ENCODE results near the gene ISLR. TPM values are rescaled to one million over a fixed set of nuclear protein-coding genes. Genes with fewer than 3 reads are reported as not detected.
A peak's percentile ranks its signal among the peaks of the same experiment; 100 is the strongest.

The ISLR gene
- total RNA-seq, 1 donor, result 243 TPM

DNA sequence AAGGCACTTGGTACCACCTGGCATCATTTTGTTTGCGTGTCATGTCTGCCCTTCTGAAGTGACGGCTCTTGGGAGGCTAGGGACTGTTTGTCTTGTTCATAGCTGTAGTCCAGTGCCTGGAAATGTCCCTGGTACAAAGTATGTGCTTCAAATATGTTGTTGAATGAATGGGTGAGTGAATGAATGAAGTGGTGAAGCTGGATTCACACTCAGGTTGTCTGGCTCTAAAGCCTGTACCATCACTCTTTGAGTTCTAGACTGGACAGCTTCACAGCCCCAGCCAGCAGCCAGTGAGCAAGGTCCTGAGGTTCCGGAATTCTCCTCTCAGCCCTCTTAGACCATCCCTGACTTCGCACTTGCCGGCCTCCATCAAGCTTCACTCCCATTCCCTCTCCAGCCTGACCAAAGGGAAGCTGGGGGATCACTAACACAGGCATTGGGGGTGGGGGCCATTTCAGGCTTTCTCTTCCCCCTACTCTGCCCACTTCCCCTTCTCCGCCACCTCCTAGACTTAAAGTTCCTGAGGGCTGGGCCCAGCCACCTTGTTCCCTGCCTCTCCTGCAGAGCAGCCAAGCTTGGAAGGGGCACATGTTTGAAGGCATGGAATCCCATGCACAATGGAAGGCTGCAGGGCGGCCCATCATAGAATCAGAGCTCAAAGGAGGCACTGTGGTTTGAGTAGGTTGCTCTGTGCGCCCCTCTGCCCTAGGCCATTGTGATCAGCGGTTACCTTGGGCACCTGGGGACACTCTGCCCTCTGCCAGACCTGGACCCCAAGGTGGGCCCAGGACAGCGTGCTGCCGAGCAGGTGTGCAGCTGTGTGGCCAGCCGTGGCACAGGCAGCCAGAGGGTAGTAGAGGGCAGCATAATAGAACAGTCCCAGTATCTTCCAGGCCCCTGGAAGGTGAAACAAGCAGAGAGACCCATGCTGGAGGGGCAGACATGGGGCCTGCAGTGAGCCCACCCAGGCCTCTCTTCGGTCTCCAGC, 21.4 kb downstream of the ISLR start:
- no peak for TF ChIP-seq CTCF (IDR thresholded peaks at IDR 0.05; ENCODE audit: insufficient read depth, low read length)
- no peak for DNase-seq (ENCODE audit: low read depth)
- no peak overlapping the region for H3K4me3 ChIP-seq (ENCODE audit: low read depth, low read length)

DNA sequence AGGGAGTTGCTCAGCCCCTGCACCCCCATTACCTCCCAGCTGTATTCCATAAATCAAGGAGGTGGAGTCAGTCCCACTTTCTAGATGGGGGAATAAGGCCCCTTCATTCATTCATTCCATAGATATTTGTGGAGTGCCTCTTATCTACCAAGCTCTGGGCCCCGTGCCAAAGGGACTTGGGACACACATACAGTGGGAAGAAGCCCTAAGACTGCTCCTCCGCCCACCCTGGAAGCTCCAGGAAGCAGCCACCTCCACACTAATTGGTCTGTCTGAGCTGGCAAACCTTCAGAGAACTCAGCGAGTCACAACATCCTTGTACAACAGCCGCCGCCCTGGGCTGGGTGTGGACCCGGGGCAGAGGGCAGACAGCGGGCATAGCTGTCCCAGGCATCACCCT, 22.7 kb downstream of the ISLR start:
- peak; percentile 98 for DNase-seq (ENCODE audit: low read depth)
- H3K4me3 ChIP-seq (ENCODE audit: low read depth, low read length), result no peak overlapping the region
- no peak for TF ChIP-seq CTCF (IDR thresholded peaks at IDR 0.05; ENCODE audit: insufficient read depth, low read length)

DNA sequence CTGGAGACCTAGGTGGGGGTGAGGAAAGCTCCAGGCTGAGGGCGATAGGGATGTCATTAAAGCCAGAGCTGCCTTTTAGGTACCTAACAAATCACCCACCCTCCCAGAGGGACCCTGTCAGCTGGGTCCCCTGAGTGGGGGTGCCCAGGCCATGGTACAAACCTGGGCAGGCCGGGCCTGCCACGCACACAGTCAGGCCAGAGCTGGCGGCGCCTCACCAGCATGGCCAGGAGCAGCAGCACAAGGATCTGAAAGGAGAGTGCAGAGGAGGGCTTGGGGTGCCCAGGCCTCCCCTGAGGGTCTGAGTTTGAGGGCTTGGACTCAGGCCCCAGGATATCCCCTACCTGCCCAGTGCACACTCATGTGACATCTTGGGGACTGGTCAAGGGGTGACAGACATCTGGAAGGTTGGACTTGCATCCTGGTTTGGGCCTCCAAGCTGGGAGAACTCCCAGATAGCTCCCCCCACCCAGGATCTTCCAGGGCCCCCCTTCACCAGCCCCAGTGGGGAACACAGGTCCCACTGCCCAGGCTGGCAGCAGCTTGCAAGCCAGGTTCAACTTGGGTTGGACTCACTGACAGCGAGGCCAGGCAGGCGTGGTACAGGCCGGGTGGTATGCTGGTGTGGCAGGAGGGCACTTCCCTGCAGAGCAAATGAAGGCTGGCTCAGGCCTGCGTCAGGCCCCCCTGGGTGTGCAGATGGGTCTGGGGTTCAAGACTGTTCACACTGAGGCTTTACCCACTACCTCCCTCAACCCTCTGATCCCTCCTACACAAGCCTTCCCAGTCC, 23.9 kb downstream of the ISLR start:
- TF ChIP-seq CTCF (IDR thresholded peaks at IDR 0.05; ENCODE audit: insufficient read depth, low read length), result no peak
- no peak overlapping the region for H3K4me3 ChIP-seq (ENCODE audit: low read depth, low read length)
- no peak for DNase-seq (ENCODE audit: low read depth)

DNA sequence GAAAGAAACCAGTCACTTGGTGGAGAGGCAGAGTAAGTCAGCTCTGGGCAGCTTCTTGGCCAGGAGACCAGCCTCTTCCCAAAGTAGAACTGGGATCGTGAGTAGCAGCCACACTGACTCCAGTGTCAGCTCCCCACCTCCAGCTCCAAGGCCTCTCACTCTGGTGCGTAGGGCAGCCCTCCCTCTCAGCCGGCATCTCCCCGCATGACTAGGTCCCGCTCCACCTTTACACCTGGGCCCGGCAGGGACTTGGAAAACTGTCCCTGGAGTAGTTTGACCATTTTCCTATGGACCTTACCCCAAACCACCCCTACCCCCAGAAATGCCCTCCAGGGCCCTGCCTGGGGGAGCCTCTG, 25.8 kb downstream of the ISLR start:
- no peak for DNase-seq (ENCODE audit: low read depth)
- H3K4me3 ChIP-seq (ENCODE audit: low read depth, low read length), result no peak overlapping the region
- TF ChIP-seq CTCF (IDR thresholded peaks at IDR 0.05; ENCODE audit: insufficient read depth, low read length), result no peak

DNA sequence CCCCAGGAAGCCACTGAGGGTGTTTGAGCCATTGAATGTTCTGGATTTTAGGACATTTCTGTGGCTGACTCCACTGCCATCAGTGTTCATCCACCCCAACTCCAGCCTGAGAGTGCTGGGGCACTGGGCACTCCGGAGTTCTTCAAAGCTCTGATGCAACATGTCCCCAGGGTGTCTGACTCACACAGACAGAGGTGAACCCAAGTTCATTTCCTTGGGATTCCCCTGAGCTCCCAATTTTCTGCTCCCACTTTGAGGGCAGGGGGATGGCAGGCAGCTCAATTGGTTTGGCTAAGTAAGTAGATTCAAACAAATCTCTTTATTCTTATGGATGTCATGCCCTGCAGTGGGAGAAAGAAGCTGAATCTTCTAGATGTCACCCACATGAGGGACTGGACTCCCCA, 26.9 kb downstream of the ISLR start:
- no peak for TF ChIP-seq CTCF (IDR thresholded peaks at IDR 0.05; ENCODE audit: insufficient read depth, low read length)
- no peak overlapping the region for H3K4me3 ChIP-seq (ENCODE audit: low read depth, low read length)
- DNase-seq (ENCODE audit: low read depth), result peak; percentile 94

GRCh38 chr15:74200871-74201419, 27.4 kb downstream of the ISLR start:
- peak; percentile 89 for DNase-seq (ENCODE audit: low read depth)
- TF ChIP-seq CTCF (IDR thresholded peaks at IDR 0.05; ENCODE audit: insufficient read depth, low read length), result no peak
- H3K4me3 ChIP-seq (ENCODE audit: low read depth, low read length), result no peak overlapping the region
